ENCODE data around the gene NOX3.

Gene NOX3

DNA sequence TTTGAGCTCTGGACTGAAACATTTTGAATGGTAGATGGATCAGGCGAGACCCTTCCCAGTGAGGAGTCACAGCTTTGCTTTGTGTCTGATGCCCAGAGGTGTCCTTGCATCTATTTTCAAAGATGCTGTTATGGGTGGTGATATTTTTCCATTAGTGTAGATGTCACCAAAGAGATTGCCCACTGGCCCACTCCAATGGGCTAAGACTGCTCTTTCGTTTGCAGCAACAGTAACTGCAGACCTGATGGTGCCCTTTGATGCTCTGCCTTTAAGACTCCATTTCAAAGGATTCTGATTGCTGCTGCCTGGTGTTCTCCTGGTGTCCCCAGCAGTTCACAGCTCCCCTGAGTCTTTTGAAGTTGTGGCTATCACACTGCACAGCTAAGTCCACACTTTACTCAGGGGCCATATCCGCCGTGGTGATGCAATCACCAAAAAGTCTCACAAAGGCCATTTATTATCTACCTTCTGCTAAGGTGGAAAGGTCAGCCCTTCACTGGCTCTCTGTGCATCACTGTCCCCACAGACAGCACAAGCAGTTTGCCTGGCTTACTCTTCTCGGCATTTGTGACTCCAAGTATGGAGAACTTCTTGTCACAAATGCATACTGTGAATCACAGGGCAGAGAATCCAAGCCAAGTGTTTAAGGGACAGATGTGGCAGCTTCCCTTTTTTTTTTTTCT is 56.4 kb downstream of the NOX3 start:
- DNase-seq, result no peak

DNA sequence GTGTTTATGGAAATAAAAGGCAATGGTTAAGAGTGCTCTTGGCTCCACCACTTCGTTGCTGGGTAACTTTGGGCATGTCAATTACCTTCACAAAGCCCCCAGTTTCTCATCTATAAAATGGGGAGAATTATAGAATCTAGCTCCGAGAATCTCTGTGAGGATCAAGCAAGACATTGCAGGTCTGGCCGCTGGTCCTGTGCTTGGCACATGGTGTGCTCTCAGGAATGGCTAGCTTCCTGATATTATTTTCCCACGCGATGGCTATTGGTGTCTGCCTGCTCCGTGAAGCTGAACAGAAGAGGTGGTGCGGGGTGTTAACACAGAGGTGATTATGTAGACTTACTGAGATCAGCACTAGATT is 57.0 kb downstream of the NOX3 start:
- DNase-seq, result no peak

DNA sequence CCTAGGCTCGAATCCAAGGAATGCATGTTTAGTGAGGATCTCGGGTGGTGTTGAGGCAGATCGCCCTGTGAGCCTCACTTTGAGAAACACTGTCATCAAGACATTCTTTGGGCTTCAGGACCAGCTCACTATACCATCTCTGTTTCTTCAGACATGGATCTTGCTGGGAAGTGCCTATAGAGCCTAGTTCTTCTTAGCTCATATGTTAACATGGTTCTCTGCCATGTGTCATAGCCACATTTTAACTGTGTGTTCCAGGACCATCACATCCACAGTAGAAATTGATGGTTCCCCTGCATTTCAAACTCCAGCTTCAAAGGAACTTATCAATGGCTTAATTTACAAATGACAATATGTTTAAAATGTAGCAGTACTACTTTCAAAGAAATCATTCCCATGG is 57.4 kb downstream of the NOX3 start:
- no peak for DNase-seq

DNA sequence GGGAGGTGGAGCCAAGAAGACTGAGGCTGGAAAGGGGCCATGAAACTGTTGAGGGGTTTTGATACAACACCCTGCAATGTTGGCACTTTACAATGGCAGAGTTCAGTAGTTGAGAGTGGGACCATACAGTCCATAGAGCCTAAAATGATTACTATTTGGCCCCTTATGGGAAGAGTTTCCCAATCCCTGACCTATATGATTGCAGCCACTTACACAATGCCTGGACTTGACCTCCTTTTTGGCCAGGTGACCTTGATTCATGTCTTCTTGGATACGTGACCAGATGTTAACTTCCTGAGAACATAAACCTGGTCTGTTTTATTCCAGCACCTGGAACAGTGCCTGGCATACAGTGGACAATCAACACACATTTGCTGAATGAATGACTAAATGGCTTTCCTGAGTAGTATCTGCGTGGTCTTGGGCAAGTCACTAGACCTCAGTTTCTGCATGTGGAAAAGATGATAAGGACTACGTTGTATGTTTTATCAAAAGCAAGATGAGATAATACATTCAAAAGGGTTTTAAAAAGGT is 58.4 kb downstream of the NOX3 start:
- DNase-seq, result no peak

DNA sequence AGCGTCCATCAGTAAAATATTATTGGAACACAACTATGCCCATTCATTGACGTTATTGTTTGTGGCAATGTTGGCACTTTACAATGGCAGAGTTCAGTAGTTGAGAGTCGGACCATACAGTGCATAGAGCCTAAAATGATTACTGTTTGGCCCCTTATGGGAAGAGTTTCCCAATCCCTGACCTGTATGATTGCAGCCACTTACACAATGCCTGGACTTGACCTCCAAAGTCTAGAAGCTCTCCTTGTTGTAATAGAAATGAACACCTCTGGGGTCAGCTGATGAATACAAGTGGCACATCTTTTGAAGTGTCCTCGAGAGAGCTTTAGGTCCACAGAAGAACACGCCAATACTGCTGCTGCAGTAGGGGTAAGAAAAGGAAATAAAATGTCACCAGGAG is 59.0 kb downstream of the NOX3 start:
- no peak for DNase-seq

DNA sequence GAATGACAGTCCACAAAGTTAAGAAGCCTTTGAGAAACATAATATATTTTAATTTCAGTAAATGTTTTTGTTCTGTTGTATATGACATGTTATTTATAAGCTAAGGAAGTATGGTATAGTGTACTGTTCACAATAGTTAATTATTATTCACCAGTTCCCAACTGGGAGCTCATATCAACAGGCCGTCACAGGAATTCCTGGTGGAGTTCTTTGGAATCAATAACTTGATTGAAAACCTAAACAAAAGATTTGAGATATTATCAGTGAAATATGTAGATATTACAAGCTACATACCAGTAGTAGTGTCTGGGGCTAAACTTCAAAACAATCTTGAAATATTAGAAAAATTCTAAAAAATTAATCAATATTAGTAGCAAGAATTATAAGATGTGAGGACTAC is 60.3 kb downstream of the NOX3 start:
- no peak for DNase-seq

DNA sequence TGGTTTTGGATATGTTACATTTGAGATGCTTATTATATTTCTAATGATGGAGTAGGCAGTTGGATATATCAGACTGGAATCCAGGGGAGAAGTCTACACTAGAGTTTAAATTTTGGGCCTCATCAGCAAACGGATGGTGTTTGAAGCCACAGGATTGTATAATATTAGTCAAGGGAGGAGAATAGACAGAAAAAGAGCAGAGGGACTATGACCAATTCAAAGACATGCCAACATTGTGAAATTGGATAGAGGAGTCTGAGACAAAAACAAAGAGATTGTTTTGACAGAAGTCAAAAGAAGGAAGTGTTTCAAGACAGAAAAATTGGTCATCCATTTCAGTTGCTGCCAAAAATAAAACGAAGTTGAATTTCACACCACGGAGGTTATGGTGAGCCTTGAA is 66.5 kb downstream of the NOX3 start:
- DNase-seq, result no peak

DNA sequence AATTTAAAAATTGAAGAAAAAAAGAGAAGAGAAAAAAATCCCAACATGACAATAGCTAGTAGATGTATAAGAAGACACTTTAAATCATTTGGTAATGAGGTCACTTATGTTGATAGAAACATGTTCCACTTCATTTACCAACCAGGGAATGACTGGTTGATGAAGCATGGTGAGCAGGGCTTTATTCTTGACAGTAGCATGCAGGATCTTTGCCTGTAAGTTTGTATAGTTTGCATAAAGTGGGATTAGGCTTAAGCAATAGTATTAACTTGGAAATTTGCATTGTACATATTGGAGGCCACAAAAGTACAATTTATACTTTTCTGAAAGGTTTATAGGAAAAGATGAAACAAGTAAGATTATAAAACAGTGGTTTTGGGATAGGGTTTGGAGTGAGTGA is 67.0 kb downstream of the NOX3 start:
- no peak for DNase-seq

DNA sequence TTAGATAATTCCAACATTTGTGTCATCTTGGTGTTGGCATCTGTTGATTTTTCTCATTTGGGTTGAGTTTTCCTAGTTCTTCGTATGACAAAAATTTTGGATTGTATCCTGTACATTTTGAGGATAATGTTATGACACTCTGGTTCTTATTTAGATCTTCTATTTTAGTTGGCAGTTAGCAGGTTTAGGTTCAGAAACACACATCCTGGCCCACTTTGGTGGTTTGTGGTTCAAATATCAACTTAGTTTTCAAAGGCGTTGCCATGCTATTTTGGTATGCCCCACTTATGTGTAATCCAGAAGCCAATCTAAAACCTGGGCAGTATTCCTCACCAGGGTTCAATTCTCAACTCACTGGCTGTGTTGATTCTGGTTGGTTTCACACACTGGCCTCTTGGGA is 68.2 kb downstream of the NOX3 start:
- DNase-seq, result no peak

DNA sequence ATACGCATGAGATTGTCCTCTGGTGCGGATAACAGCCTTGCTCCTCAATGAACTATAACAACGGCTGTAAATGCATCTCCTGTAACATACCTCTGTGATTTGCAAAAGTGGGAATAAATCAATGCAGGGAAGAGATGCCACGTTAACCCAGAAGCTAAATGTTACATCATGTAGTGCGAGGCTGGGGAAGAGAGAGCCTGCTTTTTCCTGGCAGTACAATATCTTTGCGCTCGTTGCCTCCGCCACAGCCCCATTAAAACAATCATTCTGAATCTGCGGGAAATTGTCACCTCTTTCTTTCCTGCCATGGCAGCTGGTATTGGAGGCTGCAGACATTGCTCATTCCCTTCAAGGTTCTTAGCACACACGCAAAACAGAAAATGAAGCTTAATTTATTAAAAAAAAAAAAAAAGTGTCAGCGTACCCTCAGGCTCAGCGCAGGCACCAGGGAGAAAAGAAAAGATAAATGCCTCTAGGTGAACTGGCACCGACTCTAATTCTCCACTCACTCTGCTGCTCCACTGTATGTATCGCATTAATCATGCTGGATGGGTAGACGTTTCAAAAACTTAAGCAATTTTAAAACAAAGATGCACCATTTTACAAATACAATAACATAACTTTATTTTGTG is 71.2 kb downstream of the NOX3 start:
- no peak for DNase-seq

DNA sequence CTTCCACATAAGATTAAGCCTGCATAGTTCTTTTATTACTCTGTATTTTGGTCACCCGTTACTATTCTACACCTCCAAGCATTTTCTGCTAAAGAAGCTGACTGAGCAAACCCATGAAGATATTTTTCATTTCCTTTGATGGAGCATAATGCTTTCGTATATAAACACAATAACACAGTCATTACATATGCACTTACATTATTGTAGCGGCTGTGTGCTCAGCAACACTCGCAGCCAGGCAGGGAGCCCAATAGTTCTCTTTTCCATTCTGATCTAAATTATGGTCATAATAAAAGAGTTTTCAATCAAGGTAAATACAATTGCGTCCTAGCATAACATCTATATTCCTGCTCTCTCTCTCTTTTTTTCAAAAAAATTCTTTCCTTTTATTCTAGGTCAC is 71.7 kb downstream of the NOX3 start:
- DNase-seq, result no peak

DNA sequence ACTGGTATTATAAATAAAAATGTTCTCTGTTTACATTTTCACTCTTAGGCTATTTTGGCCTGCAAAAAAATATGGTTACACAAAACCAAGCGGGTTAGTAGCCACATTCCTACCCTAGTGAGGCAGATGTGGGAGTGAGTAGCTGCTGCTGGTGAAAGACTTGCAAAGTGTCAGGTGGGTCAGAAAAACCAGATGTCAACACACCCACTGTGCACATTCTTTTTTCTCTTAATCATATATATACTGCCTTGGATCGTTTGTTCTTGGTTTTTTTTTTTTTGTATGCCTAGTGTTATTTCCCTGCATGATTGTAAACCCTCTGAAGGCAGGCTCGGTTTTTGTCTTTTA is 73.3 kb downstream of the NOX3 start:
- no peak for DNase-seq

DNA sequence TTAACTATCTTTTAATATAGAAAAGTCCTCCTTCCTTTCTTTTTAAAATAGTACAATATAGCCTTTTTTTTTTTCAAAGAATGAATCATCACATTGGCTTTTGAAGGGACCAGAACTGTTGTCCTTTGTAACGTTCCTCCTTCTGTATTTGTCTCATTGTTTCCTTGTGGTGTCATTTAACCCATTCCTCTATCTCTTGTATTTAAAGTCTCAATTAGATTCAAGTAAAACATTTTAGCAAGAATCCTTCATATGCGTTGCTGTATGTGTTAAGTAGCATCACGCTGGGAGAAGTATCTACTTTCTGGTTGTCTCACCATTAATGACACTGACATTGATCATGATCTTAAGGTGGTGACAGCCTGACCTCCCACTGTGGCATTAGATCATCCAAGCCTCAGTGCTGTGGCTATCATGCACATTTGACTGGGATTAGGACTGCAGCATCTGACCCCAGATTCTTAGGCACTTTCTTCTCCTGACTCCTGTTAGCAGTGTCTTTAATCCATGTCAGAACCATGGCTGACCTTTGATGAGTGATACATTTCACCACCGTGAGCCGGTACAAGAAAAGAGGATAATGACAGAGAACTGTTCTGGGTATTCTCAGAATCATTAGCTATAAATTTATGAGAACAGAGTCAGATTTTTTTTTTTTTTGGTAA is 73.8 kb downstream of the NOX3 start:
- no peak for DNase-seq

DNA sequence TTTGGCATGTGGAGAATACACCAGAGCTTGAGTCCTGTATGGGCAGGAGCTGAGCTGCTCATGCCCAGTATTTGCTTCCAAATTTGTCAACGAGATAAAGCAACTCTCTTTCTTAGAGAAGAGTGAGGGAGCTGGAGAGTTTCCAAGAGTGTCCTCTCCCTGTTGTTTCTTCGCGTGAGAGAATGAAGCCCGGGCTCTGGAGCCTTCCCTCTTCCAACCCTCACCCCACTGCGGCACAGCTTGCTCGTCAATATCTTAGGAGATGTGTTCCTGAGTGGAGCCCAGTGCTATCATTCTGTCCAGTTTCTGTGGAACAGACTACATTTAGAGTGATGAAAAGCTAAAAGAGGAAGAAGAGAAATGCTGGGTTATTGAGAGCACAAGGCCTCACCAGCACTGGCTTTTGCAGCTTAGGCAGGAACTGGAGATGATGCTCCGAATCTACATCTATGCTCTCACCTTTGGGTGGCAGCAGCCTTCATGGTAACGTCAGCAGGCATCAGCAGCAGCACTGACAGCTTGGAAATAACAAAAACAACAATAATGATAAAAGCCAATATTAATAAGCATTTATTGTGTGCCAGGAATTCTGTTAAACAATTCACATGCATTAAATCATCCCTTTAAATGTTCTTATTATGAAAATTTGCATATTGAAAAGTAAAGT is 74.8 kb downstream of the NOX3 start:
- DNase-seq, result no peak

DNA sequence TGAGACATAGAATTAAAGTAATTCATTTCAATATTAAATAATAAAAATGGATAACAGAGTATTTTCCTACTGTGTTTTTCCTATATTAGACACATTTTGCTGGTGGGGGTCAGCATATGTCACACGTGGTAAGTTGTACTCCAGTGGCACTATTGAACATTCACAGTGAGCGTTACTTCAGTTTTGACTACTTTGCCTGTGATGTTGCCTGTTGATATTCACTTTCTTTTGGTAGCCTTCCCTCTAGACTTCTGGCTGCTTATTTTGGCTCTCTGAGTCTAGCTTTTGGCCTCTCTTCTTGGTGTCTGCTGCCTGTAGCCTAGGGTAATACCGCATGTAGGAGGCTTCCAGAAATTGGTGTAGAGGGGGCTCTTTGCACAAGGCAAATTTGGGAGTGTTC is 76.9 kb downstream of the NOX3 start:
- peak; percentile 1 for DNase-seq

DNA sequence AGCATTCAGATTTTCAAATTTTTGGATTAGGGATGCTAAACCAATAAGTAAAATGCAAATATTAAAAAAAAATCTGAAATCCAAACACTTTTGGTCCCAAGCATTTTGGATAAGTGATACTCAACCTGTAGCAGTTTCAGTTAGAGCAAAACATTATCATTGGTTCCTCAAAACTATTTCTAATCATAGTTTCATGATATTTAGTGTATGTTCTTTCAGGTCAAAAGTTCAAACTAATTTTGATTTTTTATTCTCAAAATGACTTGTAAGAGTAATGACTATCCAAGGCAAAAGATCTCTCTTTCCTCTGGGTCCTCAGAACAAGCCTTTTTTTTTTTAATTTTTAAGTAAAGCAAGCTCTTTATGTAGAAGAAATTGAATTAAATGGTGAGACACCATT is 77.4 kb downstream of the NOX3 start:
- DNase-seq, result no peak

DNA sequence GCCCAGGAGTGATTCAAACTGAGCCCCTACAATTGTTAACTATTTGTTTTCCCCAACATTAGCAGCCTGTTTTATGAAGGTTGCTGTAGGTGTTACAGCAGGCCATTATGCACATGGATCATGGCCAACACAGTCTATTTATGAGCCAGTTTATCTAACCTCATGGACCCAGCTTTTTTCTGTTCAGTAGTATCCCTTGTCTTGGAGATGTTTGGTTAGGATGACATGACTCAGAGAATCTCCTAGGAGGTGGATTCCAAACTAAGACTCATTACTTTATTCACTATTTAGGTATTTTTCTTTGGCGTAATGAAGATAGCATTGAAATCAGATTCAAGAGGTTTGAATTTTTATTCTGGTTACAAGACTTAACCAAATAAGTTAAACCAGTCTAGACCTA is 78.6 kb downstream of the NOX3 start:
- no peak for DNase-seq

DNA sequence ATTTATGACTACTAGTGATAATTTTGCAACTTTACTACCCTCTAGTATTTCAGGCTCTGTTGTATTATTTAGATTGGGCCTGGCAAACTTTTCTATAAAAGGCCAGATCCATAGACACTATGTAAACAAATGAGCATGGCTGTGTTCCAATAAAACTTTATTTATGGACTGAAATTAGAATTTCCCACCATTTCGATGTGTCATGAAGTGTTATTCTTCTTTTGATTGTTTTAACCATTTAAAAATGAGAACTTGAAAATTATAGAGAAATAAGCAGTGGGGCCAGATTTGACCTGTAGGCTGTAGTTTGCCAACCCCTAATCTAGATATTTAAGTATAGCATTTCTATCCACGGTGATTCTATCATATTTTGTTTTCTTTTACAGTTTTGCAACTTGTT is 79.8 kb downstream of the NOX3 start:
- DNase-seq, result no peak

DNA sequence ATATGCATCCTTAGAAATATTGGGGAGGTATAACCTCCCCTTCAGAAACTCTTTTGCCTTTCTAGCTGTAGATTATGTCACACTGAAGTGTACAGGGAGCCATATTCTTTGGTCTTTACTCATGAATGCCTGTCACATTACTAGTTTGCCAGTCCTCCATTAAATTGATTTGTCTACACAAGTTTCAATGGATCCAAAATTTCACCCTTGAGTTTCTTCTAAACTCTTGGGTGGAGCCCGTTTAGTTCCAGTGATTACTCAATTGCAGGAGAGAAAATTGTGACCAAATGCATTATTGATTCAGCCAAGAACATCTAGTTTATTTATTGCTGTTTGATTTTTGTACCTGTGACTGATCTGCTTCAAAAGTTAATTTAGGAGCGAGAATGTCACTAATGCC is 81.0 kb downstream of the NOX3 start:
- no peak for DNase-seq

DNA sequence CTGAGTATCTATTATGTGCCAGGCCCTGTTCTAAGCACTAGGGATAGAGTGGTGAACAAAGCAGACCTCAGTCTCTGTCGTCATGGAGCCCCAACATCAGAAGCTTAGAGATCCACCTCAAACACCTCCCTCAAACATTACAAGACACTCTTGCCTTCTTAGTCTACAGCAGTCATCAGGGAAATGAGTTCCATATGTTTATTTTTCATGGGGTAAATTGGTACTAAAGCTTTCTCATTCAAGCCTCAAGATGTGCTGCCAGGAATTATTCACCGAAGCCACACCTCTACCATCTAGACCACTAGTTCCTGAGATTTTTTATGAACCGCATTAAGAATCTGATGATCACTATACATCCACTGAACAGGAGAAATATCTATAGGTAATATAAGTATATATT is 82.4 kb downstream of the NOX3 start:
- DNase-seq, result no peak

DNA sequence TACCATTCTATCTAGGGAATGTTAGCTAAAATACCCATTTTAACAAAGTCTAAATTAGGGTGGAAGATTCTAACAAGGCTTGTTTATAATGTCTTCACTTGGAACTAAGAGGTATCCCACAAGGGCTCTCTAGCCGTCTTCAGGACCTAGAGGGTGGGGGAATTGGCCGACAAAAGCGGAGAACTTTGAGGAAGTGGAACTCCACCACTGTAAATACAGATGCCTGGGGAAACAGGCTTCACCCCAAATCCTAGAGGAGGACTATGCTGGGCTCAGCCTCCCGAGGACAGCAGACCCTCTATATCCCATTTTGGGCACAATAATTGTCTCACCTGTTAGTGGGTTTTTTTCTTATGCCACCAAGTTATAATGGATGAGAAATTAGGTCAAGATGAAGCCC is 83.4 kb downstream of the NOX3 start:
- no peak for DNase-seq

DNA sequence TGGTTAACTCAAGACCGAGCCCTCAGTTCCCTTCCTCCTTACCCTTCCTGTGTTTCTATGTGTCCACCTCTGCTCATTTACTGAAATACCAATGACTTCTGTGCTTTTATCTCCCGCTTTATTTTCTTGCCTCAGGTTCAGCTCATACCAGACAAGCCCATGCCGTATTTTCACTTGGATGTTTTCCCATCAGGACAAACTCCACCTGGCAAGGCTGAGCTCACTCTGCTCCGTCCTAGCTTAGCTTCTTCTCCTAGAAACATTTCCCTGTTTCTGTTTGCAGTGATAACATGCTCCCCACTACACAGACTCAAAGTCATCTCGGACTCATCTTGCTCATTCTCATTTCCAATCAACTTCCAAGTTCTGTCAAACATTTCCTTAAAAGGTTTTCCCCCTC is 84.4 kb downstream of the NOX3 start:
- no peak for DNase-seq

DNA sequence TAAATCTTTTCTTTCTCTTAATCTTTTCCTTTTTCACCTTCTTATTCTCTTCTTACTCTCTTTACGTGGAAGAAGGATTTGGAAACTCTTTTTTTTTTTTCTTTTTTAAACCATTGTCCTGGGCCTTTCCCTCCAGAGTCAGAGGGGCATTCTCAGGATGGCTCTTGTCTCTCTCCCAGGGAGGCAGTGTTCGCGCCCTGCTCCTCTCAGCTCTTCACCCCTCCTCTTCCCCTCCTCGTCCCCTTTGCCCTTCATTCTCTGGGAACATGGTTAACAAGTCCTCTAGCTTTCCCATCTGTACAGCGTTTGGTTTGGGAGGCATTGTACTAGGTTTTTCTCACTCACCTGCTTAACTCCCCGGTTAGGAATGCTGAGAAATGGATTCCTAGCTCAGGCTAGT is 89.3 kb downstream of the NOX3 start:
- DNase-seq, result no peak

DNA sequence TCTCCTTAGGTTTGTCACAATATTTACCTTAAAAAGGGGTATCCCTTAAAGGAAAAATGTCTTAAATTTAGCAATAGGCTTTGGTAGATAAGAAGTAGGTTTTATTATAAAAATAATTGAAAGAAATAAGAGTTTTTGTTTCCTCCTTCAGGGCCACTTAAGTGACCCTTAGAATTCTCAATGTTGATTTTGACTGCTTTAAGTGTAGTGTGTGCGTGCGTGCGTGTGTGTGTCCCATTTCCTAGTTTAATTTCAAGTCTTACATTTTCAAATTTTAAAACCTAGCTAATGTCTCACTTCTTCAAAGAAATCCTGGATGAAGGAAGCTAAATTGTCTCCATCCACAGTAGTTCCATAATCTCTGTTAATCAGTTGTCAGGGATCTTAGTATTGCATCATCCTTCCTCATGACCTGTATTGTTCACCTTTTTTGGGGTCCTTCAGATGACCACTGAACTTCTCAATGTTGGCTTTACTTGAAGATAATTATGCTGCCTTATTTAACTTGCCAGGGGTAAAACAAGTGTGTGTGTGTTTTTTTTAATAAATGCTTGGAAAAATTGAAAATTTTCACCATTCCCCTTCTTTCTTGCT is 90.7 kb downstream of the NOX3 start:
- no peak for DNase-seq
